Keratinocyte (primary cell): ENCODE results near the gene GPR42. TPM values are rescaled to one million over a fixed set of nuclear protein-coding genes. Genes with fewer than 3 reads are reported as not detected.

Experiments used
- DNase-seq: peaks from one replicate; pipeline ENCODE4 v3.0.0-alpha.2; 2011; ENCODE audit warnings: low read depth, missing footprints, low spot score
- FAIRE-seq: peaks from 2 replicates; lab custom pipeline; 2011; peaks lifted over from hg19 to GRCh38; lab: Jason Lieb, UNC
- H2AFZ ChIP-seq: 2 replicates; pipeline ENCODE4 v1.6.0; 2012; ENCODE audit warnings: low read length, control low read depth, inconsistent platforms; ENCODE audit not compliant: control insufficient read depth
- H3K27ac ChIP-seq: 2 replicates; pipeline ENCODE4 v1.5.1; 2011; ENCODE audit warnings: low read length; ENCODE audit not compliant: control insufficient read depth, insufficient read depth
- H3K27me3 ChIP-seq: 3 replicates; pipeline ENCODE4 v1.6.0; 2011; ENCODE audit warnings: low read length; ENCODE audit not compliant: control insufficient read depth, insufficient read depth; ENCODE audit errors: extremely low read depth
- H3K36me3 ChIP-seq, 2 experiments: 2 replicates in 1 of 2; 3 replicates in 1 of 2; pipeline ENCODE4 v1.5.1; 2011; ENCODE audit warnings: low read length in 2 of 2, mild to moderate bottlenecking in 1 of 2; ENCODE audit not compliant: control insufficient read depth in 2 of 2, insufficient read depth in 2 of 2; ENCODE audit errors: extremely low read depth in 1 of 2
- H3K4me1 ChIP-seq: 3 replicates; pipeline ENCODE4 v1.5.1; 2011; ENCODE audit warnings: low read length; ENCODE audit not compliant: control insufficient read depth, insufficient read depth; ENCODE audit errors: extremely low read depth
- H3K4me2 ChIP-seq: 3 replicates; pipeline ENCODE4 v1.6.0; 2011; ENCODE audit warnings: low read depth, low read length; ENCODE audit not compliant: control insufficient read depth, insufficient read depth; ENCODE audit errors: extremely low read depth
- H3K4me3 ChIP-seq, 3 experiments: fragments of 200-600 bp in 1 of 3; sonication (generic) in 1 of 3; 2 replicates in 2 of 3; 3 replicates in 1 of 3; pipeline ENCODE4 v1.5.1; 2011 to 2016; ENCODE audit warnings: low read length in 3 of 3, mild to moderate bottlenecking in 3 of 3, control low read depth in 2 of 3, inconsistent platforms in 1 of 3, low read depth in 1 of 3, mixed read lengths in 1 of 3, mixed run types in 1 of 3, moderate library complexity in 1 of 3; ENCODE audit not compliant: control insufficient read depth in 2 of 3, insufficient read depth in 2 of 3; ENCODE audit errors: extremely low read depth in 1 of 3
- H3K79me2 ChIP-seq: 2 replicates; pipeline ENCODE4 v1.6.0; 2012; ENCODE audit warnings: low read length; ENCODE audit not compliant: control insufficient read depth, insufficient read depth
- H3K9ac ChIP-seq: 3 replicates; pipeline ENCODE4 v1.6.0; 2011; ENCODE audit warnings: low read length; ENCODE audit not compliant: control insufficient read depth, insufficient read depth; ENCODE audit errors: extremely low read depth
- H3K9me1 ChIP-seq: 3 replicates; pipeline ENCODE4 v1.6.0; 2011; ENCODE audit warnings: low read length; ENCODE audit not compliant: control insufficient read depth, insufficient read depth; ENCODE audit errors: extremely low read depth
- H3K9me3 ChIP-seq: 2 replicates; pipeline ENCODE4 v1.5.1; 2012; ENCODE audit warnings: low read depth, low read length; ENCODE audit not compliant: control insufficient read depth
- H4K20me1 ChIP-seq: 3 replicates; pipeline ENCODE4 v1.6.0; 2011; ENCODE audit warnings: low read length; ENCODE audit not compliant: control insufficient read depth, insufficient read depth; ENCODE audit errors: extremely low read depth
- EZH2 ChIP-seq: IDR thresholded peaks from one replicate; pipeline ENCODE4 v1.6.1; 2012; ENCODE audit warnings: inconsistent platforms, mild to moderate bottlenecking, low read length, moderate library complexity
- dilution Hi-C: fragments of 300-500 bp; cut with MboI; formaldehyde crosslinking; loops from one replicate; pipeline ENCODE4 v1.7.0; 2020; ENCODE audit warnings: low sequenced_read_pairs; ENCODE audit not compliant: extremely low pct_ligation_motif_present
- polyA plus RNA-seq, 5 experiments: library from polyadenylated mRNA; depleted of rRNA in 3 of 5; stranded (reverse) in 3 of 5; stranded (forward) in 1 of 5; unstranded in 1 of 5; fragments of >200 nt; gene quantifications; 1 replicate in 1 of 5; 2 replicates in 3 of 5; 3 replicates in 1 of 5; pipeline versions ENCODE4 v1.2.1 to v1.2.3, GENCODE V29; 2011 to 2012; ENCODE audit warnings: missing spikeins in 2 of 5, low read depth in 1 of 5, low replicate concordance in 1 of 5
- TF ChIP-seq, protein P1 (sequence below), 3 experiments: IDR thresholded peaks in 1 of 3; conservative IDR thresholded peaks in 1 of 3; optimal IDR thresholded peaks in 1 of 3; 2 replicates in 2 of 3; 3 replicates in 1 of 3; pipeline versions ENCODE3 to v1.5.1; 2011; ENCODE audit warnings: low read length in 3 of 3, mild to moderate bottlenecking in 3 of 3, moderate library complexity in 2 of 3, control low read depth in 1 of 3, inconsistent platforms in 1 of 3; ENCODE audit not compliant: insufficient read depth in 2 of 3; ENCODE audit errors: extremely low read depth in 1 of 3

GPR42 gene
- polyA plus RNA-seq, 1 donor (not counting 4 experiments of a cell fraction or from before 2014, with no cell fraction given), result not detected

DNA sequence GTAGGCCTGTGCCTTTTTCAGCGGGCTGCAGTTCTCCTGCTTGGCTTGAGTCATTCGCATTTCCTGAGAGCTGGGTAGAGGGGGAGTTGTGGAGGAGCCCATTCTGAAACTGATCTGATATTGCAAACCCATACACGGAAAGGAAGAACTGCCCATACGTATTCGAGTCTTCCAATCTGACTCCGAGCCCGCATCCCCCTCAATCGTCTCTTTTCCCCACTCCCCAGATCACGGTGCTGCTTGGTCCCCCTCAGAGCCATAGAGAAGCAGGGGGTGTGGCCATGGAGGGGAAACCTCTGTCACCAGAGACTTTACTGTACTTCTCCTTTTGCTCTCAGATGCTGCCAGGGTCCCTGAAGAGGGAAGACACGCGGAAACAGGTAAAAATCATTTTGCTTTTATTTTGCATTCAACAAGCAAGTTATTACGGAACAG is 42.0 kb upstream of the GPR42 start, which contains the start of gene CD22:
Gene CD22 (plus strand): TSS at position 337 of the 435 bp plus-strand sequence. CDS start 2,854 bp downstream, outside the sequence.
- Histone ChIP-seq H2AFZ (no peak within 1 kb of the TSS), H3K9ac (no peak within 1 kb of the TSS), H3K36me3 (no peaks in the 10 kb centered on the region), H3K27me3 (peaks cover 5% of the 10 kb centered on the region), H3K9me1 (no peaks in the 10 kb centered on the region), H3K9me3 (no peaks in the 10 kb centered on the region), H3K27ac (no peak within 1 kb of the TSS), H3K79me2 (no peaks in the 10 kb centered on the region), H4K20me1 (no peaks in the 10 kb centered on the region), H3K4me2 (no peak within 1 kb of the TSS), H3K4me3 (no peak within 1 kb of the TSS), H3K4me1 (no peaks in the 10 kb centered on the region)
- FAIRE-seq (no peak), DNase-seq (no peak)
- dilution Hi-C loops, result no loop called here
- no peak for TF ChIP-seq EZH2
- TF ChIP-seq, protein P1, sequence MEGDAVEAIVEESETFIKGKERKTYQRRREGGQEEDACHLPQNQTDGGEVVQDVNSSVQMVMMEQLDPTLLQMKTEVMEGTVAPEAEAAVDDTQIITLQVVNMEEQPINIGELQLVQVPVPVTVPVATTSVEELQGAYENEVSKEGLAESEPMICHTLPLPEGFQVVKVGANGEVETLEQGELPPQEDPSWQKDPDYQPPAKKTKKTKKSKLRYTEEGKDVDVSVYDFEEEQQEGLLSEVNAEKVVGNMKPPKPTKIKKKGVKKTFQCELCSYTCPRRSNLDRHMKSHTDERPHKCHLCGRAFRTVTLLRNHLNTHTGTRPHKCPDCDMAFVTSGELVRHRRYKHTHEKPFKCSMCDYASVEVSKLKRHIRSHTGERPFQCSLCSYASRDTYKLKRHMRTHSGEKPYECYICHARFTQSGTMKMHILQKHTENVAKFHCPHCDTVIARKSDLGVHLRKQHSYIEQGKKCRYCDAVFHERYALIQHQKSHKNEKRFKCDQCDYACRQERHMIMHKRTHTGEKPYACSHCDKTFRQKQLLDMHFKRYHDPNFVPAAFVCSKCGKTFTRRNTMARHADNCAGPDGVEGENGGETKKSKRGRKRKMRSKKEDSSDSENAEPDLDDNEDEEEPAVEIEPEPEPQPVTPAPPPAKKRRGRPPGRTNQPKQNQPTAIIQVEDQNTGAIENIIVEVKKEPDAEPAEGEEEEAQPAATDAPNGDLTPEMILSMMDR (optimal IDR thresholded peaks at IDR 0.05 in 1 of 3, IDR thresholded peaks at IDR 0.05 in 1 of 3, conservative IDR thresholded peaks at IDR 0.05 in 1 of 3; ENCODE audit: extremely low read depth in 1 of 3, insufficient read depth in 2 of 3, low read length in 3 of 3), result no peak

DNA sequence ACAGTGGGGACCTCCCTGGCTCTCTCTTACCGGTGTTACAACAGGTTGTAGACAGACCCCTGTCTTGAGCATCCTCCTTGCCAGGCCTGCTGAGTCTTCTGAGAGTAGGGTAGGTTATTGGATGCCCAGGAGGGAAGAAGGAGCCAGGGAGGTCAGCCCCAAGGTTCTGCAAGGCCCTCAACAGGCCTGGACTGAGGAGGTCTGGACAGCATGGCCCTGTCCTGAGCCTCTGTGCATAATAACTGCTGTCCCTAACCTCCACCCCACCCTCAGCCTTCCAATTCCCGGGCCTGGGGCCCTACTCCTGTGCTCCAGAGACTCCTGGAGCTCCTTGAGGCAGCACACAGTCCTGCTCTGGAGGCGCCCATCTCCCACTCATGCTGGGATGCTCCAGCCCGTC is 41.5 kb upstream of the GPR42 start:
- no peak for FAIRE-seq
- dilution Hi-C loops, result no loop called here

More for the DNA sequence above, 41.5 kb upstream of the GPR42 start:
- Histone ChIP-seq H3K9me3 (no peaks in the 10 kb centered on the region), H3K36me3 (no peaks in the 10 kb centered on the region), H2AFZ (no peak overlapping the region), H3K4me2 (no peak overlapping the region), H3K27ac (no peak overlapping the region), H3K4me3 (no peak overlapping the region), H3K9me1 (no peaks in the 10 kb centered on the region), H3K27me3 (peaks cover 5% of the 10 kb centered on the region), H3K9ac (no peak overlapping the region), H3K79me2 (no peaks in the 10 kb centered on the region), H4K20me1 (no peaks in the 10 kb centered on the region), H3K4me1 (no peaks in the 10 kb centered on the region)
- TF ChIP-seq, protein P1 (optimal IDR thresholded peaks at IDR 0.05 in 1 of 3, IDR thresholded peaks at IDR 0.05 in 1 of 3, conservative IDR thresholded peaks at IDR 0.05 in 1 of 3; ENCODE audit: extremely low read depth in 1 of 3, insufficient read depth in 2 of 3, low read length in 3 of 3), result no peak
- no peak for TF ChIP-seq EZH2
- no peak for DNase-seq
